C4-2B (cell line): Measurements from ENCODE around the gene ATP8B4.

Source experiments
- H3K27ac ChIP-seq: fragments of 450-650 bp; 2 replicates; pipeline ENCODE4 v1.5.1; 2017
- ZFX ChIP-seq: fragments of 450-650 bp; IDR thresholded peaks from 2 replicates; pipeline ENCODE4 v1.6.1; 2017
- TF ChIP-seq, protein P1 (sequence below): fragments of 450-650 bp; conservative IDR thresholded peaks from 2 replicates; pipeline ENCODE4 v1.5.1; 2017; ENCODE audit warnings: mild to moderate bottlenecking

Gene ATP8B4

DNA sequence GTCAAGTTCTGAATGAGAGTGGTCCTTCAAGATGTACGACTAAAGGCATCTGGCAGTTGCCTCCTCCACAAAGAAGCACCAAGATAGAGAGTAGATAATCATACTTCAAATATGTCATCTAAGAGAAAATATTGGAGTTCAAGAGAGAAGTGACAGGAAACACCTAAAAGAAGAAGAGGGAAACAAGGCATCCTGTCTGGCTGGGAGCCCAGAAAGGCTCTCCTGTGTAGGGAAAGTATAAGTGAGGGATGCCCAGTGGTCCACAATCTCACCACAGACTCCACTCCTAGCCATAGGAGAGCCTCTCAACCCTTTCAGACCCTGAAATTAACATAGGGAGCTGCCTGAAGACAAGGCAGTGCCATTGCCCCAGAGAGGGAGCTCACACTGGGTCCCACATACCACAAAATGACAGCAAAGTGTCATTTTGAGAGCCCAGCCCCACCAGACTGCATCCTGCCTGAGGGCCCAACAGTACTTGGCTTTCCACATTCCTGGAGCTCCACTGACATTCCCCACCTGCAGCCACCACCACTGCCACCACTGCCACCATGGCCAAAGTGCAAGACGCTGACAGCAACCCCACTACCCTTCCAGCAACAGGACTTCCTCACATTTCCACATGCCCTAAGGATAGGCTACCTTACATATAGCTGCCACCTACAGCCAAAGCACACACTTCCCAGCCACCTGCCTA lies 210.6 kb downstream of the ATP8B4 start:
- TF ChIP-seq ZFX, result no peak
- TF ChIP-seq, protein P1, sequence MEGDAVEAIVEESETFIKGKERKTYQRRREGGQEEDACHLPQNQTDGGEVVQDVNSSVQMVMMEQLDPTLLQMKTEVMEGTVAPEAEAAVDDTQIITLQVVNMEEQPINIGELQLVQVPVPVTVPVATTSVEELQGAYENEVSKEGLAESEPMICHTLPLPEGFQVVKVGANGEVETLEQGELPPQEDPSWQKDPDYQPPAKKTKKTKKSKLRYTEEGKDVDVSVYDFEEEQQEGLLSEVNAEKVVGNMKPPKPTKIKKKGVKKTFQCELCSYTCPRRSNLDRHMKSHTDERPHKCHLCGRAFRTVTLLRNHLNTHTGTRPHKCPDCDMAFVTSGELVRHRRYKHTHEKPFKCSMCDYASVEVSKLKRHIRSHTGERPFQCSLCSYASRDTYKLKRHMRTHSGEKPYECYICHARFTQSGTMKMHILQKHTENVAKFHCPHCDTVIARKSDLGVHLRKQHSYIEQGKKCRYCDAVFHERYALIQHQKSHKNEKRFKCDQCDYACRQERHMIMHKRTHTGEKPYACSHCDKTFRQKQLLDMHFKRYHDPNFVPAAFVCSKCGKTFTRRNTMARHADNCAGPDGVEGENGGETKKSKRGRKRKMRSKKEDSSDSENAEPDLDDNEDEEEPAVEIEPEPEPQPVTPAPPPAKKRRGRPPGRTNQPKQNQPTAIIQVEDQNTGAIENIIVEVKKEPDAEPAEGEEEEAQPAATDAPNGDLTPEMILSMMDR, result no peak
- no peak overlapping the region for H3K27ac ChIP-seq

DNA sequence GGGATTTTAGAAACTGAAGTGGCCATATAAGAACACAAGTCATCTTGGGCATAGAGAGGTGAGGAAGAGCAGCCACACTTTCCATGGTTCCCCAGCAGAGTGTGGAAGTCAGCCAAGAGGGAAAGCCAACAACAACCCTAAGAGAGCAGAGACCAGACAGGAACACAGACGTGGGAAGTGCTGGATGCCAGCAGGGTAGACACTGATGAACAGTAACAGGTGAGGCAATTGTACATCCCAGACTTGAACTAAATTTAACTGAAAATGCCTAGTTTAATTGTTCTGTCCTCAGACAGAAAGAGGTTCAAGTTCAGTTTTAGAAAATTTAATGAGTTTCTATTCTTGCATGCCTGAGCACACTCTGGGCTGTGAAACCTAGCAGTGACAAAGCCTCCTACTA lies 212.1 kb downstream of the ATP8B4 start:
- no peak overlapping the region for H3K27ac ChIP-seq
- no peak for TF ChIP-seq ZFX

DNA sequence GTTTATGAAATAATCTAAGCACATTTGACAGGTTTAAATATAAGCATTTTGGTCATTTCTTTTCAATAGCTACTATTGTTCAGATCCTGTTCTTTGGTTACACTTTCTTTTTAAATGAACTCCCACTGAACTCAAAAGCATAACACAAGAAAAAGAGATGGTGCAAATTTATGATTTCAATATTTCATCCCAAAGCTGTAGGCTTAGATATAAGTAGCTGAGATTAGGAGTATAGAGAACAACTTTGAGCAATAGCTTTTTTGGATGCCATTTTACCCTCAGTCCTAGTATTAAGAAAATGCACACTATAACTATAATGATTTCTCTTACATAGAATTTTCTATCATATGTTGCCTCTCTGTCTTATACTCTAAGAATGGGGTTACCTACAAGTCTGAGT lies 213.8 kb downstream of the ATP8B4 start:
- H3K27ac ChIP-seq, result no peak overlapping the region
- TF ChIP-seq, protein P1, result no peak
- no peak for TF ChIP-seq ZFX

DNA sequence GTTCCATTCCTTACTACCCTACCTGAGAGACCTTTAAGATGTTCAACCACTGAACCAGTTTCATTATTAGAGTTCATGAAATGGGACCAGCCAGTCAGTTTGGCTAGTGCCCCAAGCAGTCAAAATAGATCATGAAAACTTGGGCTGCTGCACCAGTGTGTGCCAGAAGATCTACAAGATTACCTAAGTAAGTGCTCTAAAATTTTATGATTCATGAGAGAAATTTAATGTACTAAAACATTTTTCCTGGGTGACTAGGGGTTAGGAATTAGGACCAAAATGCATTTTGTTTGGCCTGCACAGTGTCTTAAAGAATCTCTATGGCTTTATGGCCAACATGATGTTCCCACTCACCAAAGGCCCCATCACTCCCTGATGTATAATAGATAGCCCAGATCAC lies 214.7 kb downstream of the ATP8B4 start:
- H3K27ac ChIP-seq, result no peak overlapping the region
- TF ChIP-seq, protein P1, result no peak
- no peak for TF ChIP-seq ZFX

DNA sequence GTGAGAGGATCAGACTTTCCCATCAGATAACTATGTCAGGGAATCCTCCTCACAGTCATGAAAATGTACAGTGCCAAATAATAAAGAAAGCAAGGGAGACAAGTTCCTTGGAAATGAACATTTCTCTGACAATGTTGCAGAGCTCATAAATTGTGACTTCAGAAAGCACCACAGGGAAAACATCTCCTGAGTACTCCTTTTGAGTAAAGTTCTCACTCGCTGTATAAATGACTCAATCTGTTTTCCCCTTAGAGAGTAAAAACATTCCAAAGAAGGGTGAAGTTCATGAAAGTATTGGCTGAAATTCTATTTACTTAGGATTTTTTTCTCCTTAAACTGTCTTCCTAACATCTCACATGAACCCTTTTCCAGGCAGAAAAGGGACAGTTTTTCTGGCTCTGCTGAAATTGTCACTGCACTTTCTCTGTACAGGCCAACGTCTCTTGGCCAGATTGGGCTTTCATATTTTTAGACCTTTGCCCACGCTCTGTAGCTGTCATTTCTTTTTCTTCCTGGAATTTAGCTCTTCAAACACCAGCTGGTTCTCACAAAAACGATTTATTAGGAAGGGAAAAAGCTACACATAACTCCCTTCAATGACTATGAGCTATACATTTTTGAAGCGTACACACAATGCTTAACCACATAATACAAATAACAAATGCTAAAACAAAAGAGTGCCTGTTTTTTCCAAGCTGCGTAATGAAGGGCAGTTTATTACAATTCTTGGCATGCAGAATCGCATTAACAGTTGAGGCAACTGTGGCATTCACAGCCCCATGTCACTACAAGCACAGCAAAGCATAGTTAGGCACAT lies 216.1 kb downstream of the ATP8B4 start:
- no peak overlapping the region for H3K27ac ChIP-seq
- TF ChIP-seq ZFX, result no peak
- TF ChIP-seq, protein P1, result peak; percentile 15

DNA sequence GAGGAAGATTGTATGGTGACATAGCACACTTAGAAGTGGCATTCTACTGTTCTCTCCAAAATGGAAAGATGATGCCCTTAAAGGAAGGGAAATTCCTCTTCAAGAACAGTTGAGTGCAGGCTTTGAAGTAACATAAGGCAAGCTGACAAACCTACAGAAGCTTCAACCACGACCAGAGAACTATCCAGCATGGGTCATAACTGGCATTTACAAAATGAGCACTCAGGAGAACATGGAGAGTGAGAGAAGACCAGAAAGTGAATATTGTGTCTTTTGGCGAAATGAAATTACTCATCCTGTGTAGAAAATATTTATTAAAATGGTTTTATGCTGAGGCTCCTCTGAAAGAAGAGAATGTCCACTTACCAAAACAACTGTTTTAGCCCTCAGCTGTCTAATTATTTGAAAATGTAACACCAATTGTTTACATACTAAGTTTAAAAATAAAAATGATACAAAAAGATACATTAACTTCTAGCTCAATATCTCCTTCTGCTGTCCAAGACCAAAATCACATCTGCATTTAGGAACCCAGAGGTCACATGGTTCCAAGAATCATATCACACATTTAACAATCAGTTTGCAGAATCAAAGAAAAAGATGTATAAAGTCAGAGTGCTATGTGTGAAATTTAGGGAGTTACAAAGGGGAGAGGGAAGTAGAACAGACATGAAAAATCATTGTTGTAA lies 216.9 kb downstream of the ATP8B4 start:
- no peak for TF ChIP-seq ZFX
- TF ChIP-seq, protein P1, result peak; percentile 41
- no peak overlapping the region for H3K27ac ChIP-seq

DNA sequence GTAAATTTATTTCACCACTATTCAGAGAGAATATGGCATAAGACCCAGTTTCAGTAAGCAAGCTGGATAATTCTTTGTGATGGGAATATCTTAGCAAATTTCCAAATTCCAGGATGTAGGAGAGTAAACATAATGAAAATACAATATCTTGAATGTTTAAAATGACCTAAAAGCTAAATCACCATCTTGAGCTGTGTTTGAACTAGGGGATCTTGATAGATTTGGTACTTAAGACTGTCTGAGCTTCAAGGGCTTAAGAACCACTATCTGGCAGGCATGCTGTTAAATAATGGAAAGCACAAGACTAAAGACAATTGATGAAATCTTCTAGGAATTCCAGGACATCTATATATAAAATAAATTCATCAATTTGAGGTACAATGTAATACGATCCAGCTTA lies 217.7 kb downstream of the ATP8B4 start:
- TF ChIP-seq, protein P1, result no peak
- TF ChIP-seq ZFX, result no peak
- H3K27ac ChIP-seq, result no peak overlapping the region
